HEK293 (cell line): Measurements from ENCODE around the gene FILIP1L.
A peak's percentile ranks its signal among the peaks of the same experiment; 100 is the strongest.

ENCODE experiments used
- CTCF ChIA-PET: fragments of 350-600 bp; formaldehyde crosslinking; extraction: SDS; loops from one replicate; lab custom pipeline; 2021; ENCODE audit warnings: antibody characterized with exemption; lab: Yijun Ruan, JAX
- POLR2A ChIA-PET: fragments of 300-600 bp; formaldehyde crosslinking; extraction: SDS; loops from one replicate; lab custom pipeline; 2020; ENCODE audit warnings: antibody characterized with exemption, inconsistent platforms; lab: Yijun Ruan, JAX
- H3K27ac ChIP-seq: fragments of 200-500 bp; sonication (Bioruptor generic); 2 replicates; pipeline ENCODE4 v1.5.1; 2014; ENCODE audit warnings: low read depth, low read length, control low read depth, inconsistent platforms; ENCODE audit errors: extremely low read depth
- H3K36me3 ChIP-seq, 2 experiments: fragments of 200-500 bp in 1 of 2; sonication (Bioruptor generic) in 1 of 2; 1 replicate in 1 of 2; 2 replicates in 1 of 2; pipeline ENCODE4 v1.5.1; 2014 to 2017; ENCODE audit warnings: inconsistent platforms in 2 of 2, low read length in 2 of 2; ENCODE audit not compliant: control insufficient read depth in 2 of 2, insufficient read depth in 1 of 2
- H3K4me1 ChIP-seq: fragments of 200-500 bp; sonication (Bioruptor generic); 2 replicates; pipeline ENCODE4 v1.5.1; 2014; ENCODE audit warnings: mild to moderate bottlenecking, low read length, inconsistent platforms; ENCODE audit not compliant: control insufficient read depth, insufficient read depth
- H3K4me3 ChIP-seq: 2 replicates; pipeline ENCODE4 v1.5.1; 2011; ENCODE audit warnings: low read depth, mild to moderate bottlenecking, control low read depth, low read length, moderate library complexity
- H3K9me3 ChIP-seq: fragments of 200-500 bp; sonication (Bioruptor generic); 2 replicates; pipeline ENCODE4 v1.5.1; 2014; ENCODE audit warnings: low read depth, low read length, inconsistent platforms; ENCODE audit not compliant: control insufficient read depth, insufficient read depth
- PRDM6 ChIP-seq: fragments of 450-650 bp; formaldehyde crosslinking; IDR thresholded peaks from 2 replicates; pipeline ENCODE4 v1.5.1; 2017; ENCODE audit warnings: missing biosample characterization, missing genetic modification characterization
- SP3 ChIP-seq: fragments of 450-650 bp; formaldehyde crosslinking; IDR thresholded peaks from 2 replicates; pipeline ENCODE4 v1.5.1; 2016; ENCODE audit warnings: missing biosample characterization, missing genetic modification characterization
- ZBTB8A ChIP-seq: fragments of 450-650 bp; formaldehyde crosslinking; IDR thresholded peaks from 2 replicates; pipeline ENCODE4 v1.5.1; 2016; ENCODE audit warnings: missing biosample characterization, missing genetic modification characterization
- ZNF211 ChIP-seq: fragments of 450-650 bp; formaldehyde crosslinking; IDR thresholded peaks from 2 replicates; pipeline ENCODE4 v1.5.1; 2016; ENCODE audit warnings: low read depth, missing biosample characterization, missing genetic modification characterization
- ZNF426 ChIP-seq: fragments of 450-650 bp; formaldehyde crosslinking; IDR thresholded peaks from 2 replicates; pipeline ENCODE4 v1.5.1; 2017; ENCODE audit warnings: missing biosample characterization, missing genetic modification characterization, mild to moderate bottlenecking, inconsistent platforms, moderate library complexity
- ZNF560 ChIP-seq: fragments of 450-650 bp; formaldehyde crosslinking; IDR thresholded peaks from 2 replicates; pipeline ENCODE4 v1.5.1; 2017; ENCODE audit warnings: missing biosample characterization, missing genetic modification characterization, borderline replicate concordance
- ZNF571 ChIP-seq: fragments of 450-650 bp; formaldehyde crosslinking; IDR thresholded peaks from 2 replicates; pipeline ENCODE4 v1.5.0; 2017; ENCODE audit warnings: missing biosample characterization, missing genetic modification characterization
- ZNF610 ChIP-seq: fragments of 450-650 bp; formaldehyde crosslinking; IDR thresholded peaks from 2 replicates; pipeline ENCODE4 v1.5.1; 2016; ENCODE audit warnings: missing biosample characterization, missing genetic modification characterization, borderline replicate concordance
- ZNF624 ChIP-seq: fragments of 450-650 bp; formaldehyde crosslinking; IDR thresholded peaks from 2 replicates; pipeline ENCODE4 v1.5.1; 2017; ENCODE audit warnings: missing biosample characterization, missing genetic modification characterization
- TF ChIP-seq, protein P1 (sequence below): fragments of 450-650 bp; formaldehyde crosslinking; IDR thresholded peaks from 2 replicates; pipeline ENCODE4 v1.5.1; 2016; ENCODE audit warnings: missing biosample characterization, missing genetic modification characterization

Gene FILIP1L

DNA sequence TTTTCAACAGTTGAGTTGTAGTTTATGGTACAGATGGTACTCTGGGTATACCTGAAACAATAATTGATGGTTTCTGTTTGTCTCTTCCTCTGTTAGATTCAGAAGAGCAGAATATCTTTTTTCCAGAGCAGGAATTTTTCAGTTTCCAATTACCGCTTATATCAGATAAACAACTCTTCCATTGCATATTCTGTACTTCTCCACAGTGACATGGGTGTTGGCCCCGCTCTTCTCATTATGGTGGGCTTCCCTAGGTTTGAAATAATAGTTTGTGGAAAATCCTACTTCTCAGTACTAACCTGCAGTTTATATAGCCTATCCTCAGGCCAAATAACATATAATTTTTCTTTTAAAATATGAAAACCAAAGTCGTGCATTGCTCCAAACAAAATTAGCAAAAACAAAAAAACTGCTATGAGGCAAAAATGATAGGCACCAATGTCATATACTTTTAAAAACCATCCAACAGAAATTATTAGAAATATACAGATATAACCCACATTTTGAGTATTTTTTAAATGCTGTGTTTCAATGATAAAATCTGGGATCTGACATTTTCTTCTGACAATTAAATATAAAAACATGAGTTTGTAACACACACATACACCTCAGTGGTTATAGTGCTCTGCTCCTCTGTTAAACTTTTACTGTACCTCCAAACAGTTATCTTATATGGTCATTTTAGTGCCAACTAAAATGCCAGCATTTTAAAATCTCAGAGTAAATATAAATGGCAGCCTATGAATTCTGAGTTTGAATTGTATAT, 239.9 kb downstream of the FILIP1L start (continued):
- TF ChIP-seq SP3 (tag by site-specific recombination): no peak

DNA sequence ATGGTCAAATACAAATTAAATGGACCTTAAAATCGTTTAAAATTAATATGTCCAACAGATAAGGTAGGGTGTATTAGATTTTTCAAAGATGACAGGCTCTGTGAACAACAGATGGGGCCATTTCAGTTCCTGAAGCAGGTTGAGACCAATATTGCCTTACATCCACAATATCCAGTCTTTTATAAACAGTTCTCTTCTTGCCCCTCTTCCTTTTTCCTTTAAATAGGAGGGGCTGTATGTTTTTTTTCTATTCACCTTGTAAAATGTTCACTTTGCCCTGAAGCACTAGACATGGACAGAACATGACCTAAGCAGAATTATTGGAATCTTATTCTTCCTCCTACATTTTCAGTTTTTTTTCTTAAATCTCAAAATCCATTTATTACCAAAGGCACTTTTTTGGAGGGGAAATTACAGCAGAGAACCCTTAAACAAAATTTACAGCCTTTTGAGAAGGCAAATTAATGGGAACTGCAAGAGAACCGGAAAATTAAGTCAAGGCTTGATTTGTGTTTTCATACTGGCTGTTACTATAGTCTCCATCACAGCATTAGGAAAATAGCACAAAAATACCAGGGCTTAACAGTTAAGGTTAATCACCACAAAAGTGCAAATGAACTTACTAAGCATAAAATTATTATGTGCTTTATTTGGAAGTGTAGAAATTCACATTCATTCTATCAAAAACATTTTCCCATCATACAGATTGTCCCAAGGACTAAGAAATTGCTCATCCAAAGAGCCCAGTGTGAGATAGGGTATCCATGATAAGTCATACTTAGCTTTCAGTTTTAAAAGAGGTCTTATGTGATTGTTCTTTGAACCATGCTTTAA, 240.8 kb downstream of the FILIP1L start:
- Histone ChIP-seq H3K4me3 (no peak overlapping the region), H3K36me3 (no peaks in the 10 kb centered on the region), H3K27ac (no peak overlapping the region), H3K4me1 (peaks cover 18% of the 10 kb centered on the region; the same call in 1 of the 2 replicates), H3K9me3 (no peaks in the 10 kb centered on the region)
- no peak for TF ChIP-seq ZNF571 (tag by site-specific recombination)
- TF ChIP-seq ZNF610 (tag by site-specific recombination): no peak
- TF ChIP-seq PRDM6 (tag by site-specific recombination): peak; percentile 61
- CTCF ChIA-PET: no interaction called here
- POLR2A ChIA-PET: no interaction called here

DNA sequence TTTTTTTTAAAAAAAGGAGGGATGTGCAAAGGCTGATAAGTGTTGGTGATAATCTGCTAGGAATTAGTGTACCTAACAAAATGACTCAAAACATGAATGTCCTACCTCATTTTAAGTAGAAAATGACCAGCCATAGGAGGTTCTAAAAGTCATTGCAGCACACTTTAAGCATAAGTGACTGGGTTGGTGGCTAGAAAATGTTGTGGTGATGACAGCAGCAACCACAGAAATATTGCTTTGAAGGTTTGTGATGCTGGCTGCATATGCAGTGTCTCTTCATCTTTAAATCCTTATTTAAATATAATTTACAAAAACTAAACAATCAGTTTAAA, 241.4 kb downstream of the FILIP1L start:
- POLR2A ChIA-PET: no interaction called here
- Histone ChIP-seq H3K27ac (no peak overlapping the region), H3K4me3 (no peak overlapping the region), H3K36me3 (no peaks in the 10 kb centered on the region), H3K9me3 (no peaks in the 10 kb centered on the region), H3K4me1 (peaks cover 21% of the 10 kb centered on the region)
- TF ChIP-seq ZNF426 (tag by site-specific recombination): no peak
- TF ChIP-seq PRDM6 (tag by site-specific recombination): peak; percentile 50; the same call in 1 of the 2 replicates
- TF ChIP-seq ZNF211 (tag by site-specific recombination): no peak
- no peak for TF ChIP-seq ZNF560
- CTCF ChIA-PET: no interaction called here

DNA sequence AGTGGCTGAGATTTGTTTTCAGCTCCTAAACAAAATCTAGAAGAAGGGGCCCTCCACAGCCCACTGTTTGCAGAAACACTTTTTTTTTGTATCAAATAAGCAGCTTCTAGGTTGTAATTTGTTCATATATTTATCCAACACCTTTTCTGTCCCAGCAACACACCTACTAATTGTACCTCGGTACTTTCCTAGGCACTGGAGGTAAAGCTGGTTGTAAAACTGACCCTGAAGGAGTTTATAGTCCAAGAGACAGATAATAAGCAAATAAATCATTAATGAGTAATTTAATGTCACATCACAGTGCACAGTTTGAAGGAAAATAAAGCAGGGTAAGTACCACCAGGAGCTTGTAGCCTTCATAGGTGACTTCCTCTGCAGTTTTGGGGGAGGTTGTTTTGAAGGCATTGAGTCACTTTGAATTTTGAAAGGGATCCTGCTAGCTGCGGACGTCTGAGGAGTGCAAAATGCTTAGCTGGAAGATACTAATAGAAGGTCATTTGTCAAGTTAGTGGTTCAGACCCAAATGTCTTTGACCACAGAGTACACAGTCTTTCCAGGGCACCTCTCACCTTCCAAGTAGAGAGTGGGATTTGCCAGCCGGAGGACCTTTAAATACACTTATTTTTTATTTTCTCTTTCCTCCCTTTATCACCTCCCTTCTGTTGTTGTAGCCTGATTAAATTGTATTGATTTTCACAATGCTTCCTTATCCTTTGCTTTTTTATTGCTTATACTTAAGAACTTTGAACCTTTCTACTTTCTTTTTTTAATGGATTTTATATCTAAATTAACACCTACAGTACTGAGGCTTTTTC, 242.9 kb downstream of the FILIP1L start:
- ChIA-PET CTCF (interaction anchor here (0.5 to 0.6 kb wide), 3 partner anchors 39 to 1059 kb away, joined by 3 to 4 read pairs (median 4); no protein-coding TSS in a partner anchor), POLR2A (no interaction called here)
- Histone ChIP-seq H3K27ac (no peak overlapping the region), H3K36me3 (no peaks in the 10 kb centered on the region), H3K9me3 (no peaks in the 10 kb centered on the region), H3K4me1 (peaks cover 29% of the 10 kb centered on the region), H3K4me3 (no peak overlapping the region)
- no peak for TF ChIP-seq ZNF624 (tag by site-specific recombination)
- TF ChIP-seq, protein P1, sequence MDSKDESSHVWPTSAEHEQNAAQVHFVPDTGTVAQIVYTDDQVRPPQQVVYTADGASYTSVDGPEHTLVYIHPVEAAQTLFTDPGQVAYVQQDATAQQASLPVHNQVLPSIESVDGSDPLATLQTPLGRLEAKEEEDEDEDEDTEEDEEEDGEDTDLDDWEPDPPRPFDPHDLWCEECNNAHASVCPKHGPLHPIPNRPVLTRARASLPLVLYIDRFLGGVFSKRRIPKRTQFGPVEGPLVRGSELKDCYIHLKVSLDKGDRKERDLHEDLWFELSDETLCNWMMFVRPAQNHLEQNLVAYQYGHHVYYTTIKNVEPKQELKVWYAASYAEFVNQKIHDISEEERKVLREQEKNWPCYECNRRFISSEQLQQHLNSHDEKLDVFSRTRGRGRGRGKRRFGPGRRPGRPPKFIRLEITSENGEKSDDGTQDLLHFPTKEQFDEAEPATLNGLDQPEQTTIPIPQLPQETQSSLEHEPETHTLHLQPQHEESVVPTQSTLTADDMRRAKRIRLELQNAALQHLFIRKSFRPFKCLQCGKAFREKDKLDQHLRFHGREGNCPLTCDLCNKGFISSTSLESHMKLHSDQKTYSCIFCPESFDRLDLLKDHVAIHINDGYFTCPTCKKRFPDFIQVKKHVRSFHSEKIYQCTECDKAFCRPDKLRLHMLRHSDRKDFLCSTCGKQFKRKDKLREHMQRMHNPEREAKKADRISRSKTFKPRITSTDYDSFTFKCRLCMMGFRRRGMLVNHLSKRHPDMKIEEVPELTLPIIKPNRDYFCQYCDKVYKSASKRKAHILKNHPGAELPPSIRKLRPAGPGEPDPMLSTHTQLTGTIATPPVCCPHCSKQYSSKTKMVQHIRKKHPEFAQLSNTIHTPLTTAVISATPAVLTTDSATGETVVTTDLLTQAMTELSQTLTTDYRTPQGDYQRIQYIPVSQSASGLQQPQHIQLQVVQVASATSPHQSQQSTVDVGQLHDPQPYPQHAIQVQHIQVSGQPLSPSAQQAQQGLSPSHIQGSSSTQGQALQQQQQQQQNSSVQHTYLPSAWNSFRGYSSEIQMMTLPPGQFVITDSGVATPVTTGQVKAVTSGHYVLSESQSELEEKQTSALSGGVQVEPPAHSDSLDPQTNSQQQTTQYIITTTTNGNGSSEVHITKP (tag by site-specific recombination): peak; percentile 40
- no peak for TF ChIP-seq ZBTB8A (tag by site-specific recombination)
